ENCODE measurements around the gene EMC7. TPM values are rescaled to one million over a fixed set of nuclear protein-coding genes. Genes with fewer than 3 reads are reported as not detected.

EMC7 gene
- total RNA-seq, 2 donors from 2014 or later, result 73.1 to 78.6 TPM

DNA sequence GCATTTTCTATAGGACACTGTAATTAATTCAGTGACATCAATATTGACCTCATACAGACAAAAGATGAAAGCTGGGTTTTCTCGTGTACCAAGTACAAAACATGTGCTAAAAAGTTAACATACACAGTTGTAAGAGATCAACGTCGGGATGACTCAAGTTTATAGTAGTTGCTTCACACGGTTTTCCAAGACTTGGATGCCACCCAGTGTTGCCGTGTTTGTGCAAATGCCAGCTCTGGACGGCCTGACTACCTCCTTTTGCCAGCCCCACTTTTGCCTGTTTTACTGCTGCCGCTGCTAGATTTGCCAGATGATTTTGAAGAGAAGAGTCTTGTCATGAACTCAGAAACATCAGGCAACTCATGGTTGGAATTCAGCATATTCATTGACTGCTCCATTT lies 17.6 kb downstream of the EMC7 start:
- Histone ChIP-seq H3K9me3 (no peaks in the 10 kb centered on the region), H3K27me3 (no peaks in the 10 kb centered on the region), H3K4me1 (no peaks in the 10 kb centered on the region), H3K9ac (ENCODE audit: low read depth in 2 of 2, low read length in 2 of 2) (no peak overlapping the region), H3K36me3 (no peaks in the 10 kb centered on the region), H3K4me3 (no peak overlapping the region), H3K27ac (no peak overlapping the region)
- peak; percentile 55 for DNase-seq
- intact Hi-C loops (cut with DNase I), result no loop called here
- TF ChIP-seq, protein P1, sequence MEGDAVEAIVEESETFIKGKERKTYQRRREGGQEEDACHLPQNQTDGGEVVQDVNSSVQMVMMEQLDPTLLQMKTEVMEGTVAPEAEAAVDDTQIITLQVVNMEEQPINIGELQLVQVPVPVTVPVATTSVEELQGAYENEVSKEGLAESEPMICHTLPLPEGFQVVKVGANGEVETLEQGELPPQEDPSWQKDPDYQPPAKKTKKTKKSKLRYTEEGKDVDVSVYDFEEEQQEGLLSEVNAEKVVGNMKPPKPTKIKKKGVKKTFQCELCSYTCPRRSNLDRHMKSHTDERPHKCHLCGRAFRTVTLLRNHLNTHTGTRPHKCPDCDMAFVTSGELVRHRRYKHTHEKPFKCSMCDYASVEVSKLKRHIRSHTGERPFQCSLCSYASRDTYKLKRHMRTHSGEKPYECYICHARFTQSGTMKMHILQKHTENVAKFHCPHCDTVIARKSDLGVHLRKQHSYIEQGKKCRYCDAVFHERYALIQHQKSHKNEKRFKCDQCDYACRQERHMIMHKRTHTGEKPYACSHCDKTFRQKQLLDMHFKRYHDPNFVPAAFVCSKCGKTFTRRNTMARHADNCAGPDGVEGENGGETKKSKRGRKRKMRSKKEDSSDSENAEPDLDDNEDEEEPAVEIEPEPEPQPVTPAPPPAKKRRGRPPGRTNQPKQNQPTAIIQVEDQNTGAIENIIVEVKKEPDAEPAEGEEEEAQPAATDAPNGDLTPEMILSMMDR (IDR thresholded peaks at IDR 0.05), result no peak

DNA sequence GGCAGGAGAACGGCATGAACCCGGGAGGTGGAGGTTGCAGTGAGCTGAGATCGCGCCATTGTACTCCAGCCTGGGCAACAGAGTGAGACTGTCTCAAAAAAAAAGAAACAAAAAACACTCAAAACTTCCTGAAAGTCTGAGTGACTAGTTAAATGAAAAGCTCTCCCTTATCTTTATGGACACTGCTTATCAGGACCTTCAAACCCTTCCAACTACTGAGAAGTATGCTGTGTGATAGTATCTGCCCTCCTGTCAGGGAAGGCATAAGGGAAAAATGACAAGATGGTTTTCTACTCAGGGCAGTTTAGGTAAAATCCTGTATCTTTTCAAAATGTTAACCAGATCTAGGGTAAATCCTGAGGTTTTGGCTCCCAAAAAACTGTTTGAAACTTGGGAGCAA lies 21.8 kb downstream of the EMC7 start:
- no peak for DNase-seq
- no peaks in the 10 kb centered on the region for H3K36me3 ChIP-seq
- H3K27me3 ChIP-seq, result no peaks in the 10 kb centered on the region
- no peaks in the 10 kb centered on the region for H3K4me1 ChIP-seq
- no peaks in the 10 kb centered on the region for H3K9me3 ChIP-seq
- H3K9ac ChIP-seq (ENCODE audit: low read depth in 2 of 2, low read length in 2 of 2), result no peak overlapping the region
- TF ChIP-seq, protein P1 (IDR thresholded peaks at IDR 0.05), result no peak
- intact Hi-C loops (cut with DNase I), result no loop called here
- H3K27ac ChIP-seq, result peak overlapping the region; percentile 61
- no peak overlapping the region for H3K4me3 ChIP-seq

DNA sequence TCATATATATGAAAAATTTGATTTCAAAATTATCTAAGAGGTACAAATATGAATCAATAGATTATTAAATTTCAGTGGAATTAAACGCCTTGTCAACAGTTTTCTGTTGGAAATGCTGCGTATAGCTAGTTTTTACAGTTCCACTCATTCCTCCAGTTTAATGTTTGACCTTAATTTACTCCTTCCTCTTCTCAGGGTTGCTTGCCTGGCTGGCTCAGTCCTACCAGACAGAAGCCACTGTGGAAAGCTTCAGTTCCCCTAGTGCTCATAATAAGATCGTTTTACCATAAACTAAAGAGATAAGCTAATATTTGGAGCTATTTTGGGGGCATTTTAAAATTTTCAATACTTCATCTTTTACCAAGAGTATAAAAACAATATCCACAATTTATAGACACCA lies 22.8 kb downstream of the EMC7 start:
- Histone ChIP-seq H3K27me3 (no peaks in the 10 kb centered on the region), H3K36me3 (no peaks in the 10 kb centered on the region), H3K9me3 (no peaks in the 10 kb centered on the region), H3K4me3 (no peak overlapping the region), H3K4me1 (no peaks in the 10 kb centered on the region), H3K9ac (ENCODE audit: low read depth in 2 of 2, low read length in 2 of 2) (no peak overlapping the region), H3K27ac (no peak overlapping the region)
- peak; percentile 31 for DNase-seq
- TF ChIP-seq, protein P1 (IDR thresholded peaks at IDR 0.05), result no peak
- intact Hi-C loops (cut with DNase I), result no loop called here

DNA sequence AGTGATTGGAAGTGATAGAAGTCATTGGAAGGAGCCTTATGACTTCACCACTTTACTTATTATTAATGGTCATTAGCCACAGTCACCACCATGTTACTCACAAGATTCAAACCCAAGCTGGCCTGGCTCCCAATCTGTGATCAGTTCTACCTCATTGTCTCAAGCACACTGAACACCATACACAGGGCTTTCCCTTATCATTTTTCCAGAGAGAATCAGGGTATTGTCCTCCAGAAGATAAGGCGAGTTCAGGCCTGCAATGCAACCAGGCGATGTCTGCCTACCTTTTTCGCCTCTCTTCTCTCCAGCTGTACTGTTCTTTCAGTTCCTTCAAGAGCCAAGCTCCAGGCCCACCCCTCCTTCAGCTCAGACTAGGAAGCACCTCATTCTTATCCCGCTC lies 24.9 kb downstream of the EMC7 start:
- no peak for DNase-seq
- TF ChIP-seq, protein P1 (IDR thresholded peaks at IDR 0.05), result no peak
- H3K9me3 ChIP-seq, result no peaks in the 10 kb centered on the region
- H3K4me1 ChIP-seq, result no peaks in the 10 kb centered on the region
- H3K36me3 ChIP-seq, result no peaks in the 10 kb centered on the region
- H3K4me3 ChIP-seq, result no peak overlapping the region
- H3K9ac ChIP-seq (ENCODE audit: low read depth in 2 of 2, low read length in 2 of 2), result no peak overlapping the region
- no peaks in the 10 kb centered on the region for H3K27me3 ChIP-seq
- intact Hi-C loops (cut with DNase I), result no loop called here
- no peak overlapping the region for H3K27ac ChIP-seq

DNA sequence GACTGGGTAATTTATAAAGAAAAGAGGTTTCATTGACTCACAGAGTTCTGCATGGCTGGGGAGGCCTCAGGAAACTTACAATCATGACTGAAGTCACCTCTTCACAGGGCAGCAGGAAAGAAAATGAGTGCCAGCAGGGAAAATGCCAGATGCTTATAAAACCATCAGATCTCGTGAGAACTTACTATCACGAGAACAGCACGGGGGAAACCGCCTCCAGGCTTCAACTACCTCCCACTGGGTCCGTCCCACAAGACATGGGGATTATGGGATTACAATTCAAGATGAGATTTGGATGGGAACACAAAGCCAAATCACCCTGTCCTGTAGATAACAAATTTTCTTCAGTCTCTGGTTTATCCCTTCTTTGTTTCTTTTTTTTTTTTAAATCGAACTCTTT lies 31.7 kb downstream of the EMC7 start:
- H3K27ac ChIP-seq, result no peak overlapping the region
- TF ChIP-seq, protein P1 (IDR thresholded peaks at IDR 0.05), result no peak
- no peaks in the 10 kb centered on the region for H3K36me3 ChIP-seq
- H3K4me3 ChIP-seq, result no peak overlapping the region
- no peak overlapping the region for H3K9ac ChIP-seq (ENCODE audit: low read depth in 2 of 2, low read length in 2 of 2)
- intact Hi-C loops (cut with DNase I), result no loop called here
- H3K9me3 ChIP-seq, result no peaks in the 10 kb centered on the region
- H3K27me3 ChIP-seq, result no peaks in the 10 kb centered on the region
- no peaks in the 10 kb centered on the region for H3K4me1 ChIP-seq
- DNase-seq, result no peak

DNA sequence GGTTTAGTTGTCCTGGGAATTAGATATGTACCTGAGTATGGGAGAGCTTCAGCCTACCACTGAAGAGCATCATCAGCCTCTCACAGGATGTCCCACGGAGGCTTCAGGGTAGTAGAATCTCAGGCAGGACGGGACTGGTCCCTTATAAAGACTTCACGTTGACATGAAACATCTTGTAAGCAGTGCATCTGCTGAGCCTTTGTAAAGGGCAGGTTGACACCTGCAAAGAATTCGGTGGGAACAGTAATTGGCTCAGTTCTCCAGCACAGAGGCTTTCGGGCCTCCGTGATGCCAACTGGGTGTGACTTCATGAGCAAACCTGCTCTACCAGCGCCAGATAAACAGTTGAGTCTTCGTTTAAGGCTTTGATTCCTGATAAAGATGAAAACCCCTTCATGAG lies 35.7 kb downstream of the EMC7 start:
- no peaks in the 10 kb centered on the region for H3K9me3 ChIP-seq
- no peaks in the 10 kb centered on the region for H3K36me3 ChIP-seq
- no peaks in the 10 kb centered on the region for H3K27me3 ChIP-seq
- H3K9ac ChIP-seq (ENCODE audit: low read depth in 2 of 2, low read length in 2 of 2), result no peak overlapping the region
- no peak overlapping the region for H3K27ac ChIP-seq
- DNase-seq, result no peak
- intact Hi-C loops (cut with DNase I), result loop anchor here (10.0 kb wide), 1 partner anchor 519 kb away; the partner anchor contains the start of gene GOLGA8B
- TF ChIP-seq, protein P1 (IDR thresholded peaks at IDR 0.05), result no peak
- H3K4me1 ChIP-seq, result no peaks in the 10 kb centered on the region
- no peak overlapping the region for H3K4me3 ChIP-seq

Data from colonic mucosa (tissue), 4 donors.